ENCODE results near the gene BRINP3.
A peak's percentile ranks its signal among the peaks of the same experiment; 100 is the strongest.

Gene BRINP3

DNA sequence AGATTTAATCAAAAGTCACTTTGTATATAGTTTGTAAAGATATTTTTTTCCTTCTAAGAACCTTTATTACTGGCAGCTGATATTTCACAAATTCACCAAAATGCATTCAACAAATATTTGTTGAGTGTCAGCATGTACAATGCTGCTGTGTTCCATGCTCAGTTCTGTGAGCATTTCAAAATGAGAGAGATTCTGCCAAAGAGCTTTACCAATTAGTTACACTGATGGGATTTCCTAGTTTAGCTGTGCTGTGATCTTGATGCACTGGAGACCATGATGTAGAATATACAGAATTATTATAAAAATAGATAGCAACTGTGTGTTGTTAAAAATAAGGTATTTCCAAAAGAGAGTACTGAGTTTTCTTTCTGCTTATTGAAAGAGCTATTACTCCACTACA, 225.6 kb downstream of the BRINP3 start:
- TF ChIP-seq MAX (IDR thresholded peaks at IDR 0.05; ENCODE audit: low read depth, low read length) (no peak), POLR2A (IDR thresholded peaks at IDR 0.05; ENCODE audit: extremely low read depth, insufficient read length) (no peak), MYC (IDR thresholded peaks at IDR 0.05; ENCODE audit: low read depth, low read length) (no peak)
- TF ChIP-seq, protein P1, sequence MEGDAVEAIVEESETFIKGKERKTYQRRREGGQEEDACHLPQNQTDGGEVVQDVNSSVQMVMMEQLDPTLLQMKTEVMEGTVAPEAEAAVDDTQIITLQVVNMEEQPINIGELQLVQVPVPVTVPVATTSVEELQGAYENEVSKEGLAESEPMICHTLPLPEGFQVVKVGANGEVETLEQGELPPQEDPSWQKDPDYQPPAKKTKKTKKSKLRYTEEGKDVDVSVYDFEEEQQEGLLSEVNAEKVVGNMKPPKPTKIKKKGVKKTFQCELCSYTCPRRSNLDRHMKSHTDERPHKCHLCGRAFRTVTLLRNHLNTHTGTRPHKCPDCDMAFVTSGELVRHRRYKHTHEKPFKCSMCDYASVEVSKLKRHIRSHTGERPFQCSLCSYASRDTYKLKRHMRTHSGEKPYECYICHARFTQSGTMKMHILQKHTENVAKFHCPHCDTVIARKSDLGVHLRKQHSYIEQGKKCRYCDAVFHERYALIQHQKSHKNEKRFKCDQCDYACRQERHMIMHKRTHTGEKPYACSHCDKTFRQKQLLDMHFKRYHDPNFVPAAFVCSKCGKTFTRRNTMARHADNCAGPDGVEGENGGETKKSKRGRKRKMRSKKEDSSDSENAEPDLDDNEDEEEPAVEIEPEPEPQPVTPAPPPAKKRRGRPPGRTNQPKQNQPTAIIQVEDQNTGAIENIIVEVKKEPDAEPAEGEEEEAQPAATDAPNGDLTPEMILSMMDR (IDR thresholded peaks at IDR 0.05; ENCODE audit: low read depth, low read length) = no peak
- no peak for DNase-seq (ENCODE audit: low read depth)
- H3K4me3 ChIP-seq (ENCODE audit: low read depth, low read length) = no peak overlapping the region

DNA sequence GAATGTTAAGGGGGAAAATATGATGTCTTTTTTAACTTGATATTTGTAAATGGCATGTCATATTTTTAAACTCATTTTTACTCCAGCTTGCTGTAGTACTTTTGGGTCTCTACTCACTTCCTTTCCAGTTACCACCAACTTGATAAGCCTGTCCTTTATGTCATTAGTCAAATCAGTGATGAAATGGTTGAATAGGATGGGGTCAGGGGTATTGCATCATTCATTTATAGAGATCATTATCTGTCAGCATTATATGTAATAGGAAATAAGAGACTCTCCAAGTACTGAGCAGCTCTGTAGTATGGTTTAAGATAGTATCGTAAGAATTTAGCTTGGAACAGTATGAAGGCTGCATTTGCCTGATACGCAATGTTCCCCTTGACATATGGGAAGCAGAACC, 227.3 kb downstream of the BRINP3 start:
- DNase-seq (ENCODE audit: low read depth) = peak; percentile 2
- TF ChIP-seq MAX (IDR thresholded peaks at IDR 0.05; ENCODE audit: low read depth, low read length) = no peak
- H3K4me3 ChIP-seq (ENCODE audit: low read depth, low read length) = no peak overlapping the region

DNA sequence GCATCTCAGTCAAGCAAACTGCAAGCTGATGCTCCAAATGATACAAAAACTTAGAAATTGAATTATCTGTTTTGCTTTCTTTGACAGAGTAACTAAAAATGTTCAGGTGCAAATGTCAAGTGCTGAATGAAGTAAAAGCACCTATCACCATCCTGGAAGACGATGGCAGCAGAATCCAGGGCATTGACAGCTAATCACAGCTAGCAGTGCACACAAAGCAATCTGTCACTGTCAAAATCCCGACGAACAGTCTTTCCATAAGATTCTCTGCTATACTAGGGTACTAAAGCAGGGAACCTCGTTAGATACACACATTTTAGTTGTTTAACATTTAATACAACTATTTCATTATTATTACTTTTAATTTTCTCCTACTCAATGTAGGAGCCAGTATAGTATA, 233.3 kb downstream of the BRINP3 start:
- H3K4me3 ChIP-seq (ENCODE audit: low read depth, low read length) = no peak overlapping the region
- DNase-seq (ENCODE audit: low read depth) = no peak
- TF ChIP-seq MAX (IDR thresholded peaks at IDR 0.05; ENCODE audit: low read depth, low read length) (no peak), POLR2A (IDR thresholded peaks at IDR 0.05; ENCODE audit: extremely low read depth, insufficient read length) (no peak), MYC (IDR thresholded peaks at IDR 0.05; ENCODE audit: low read depth, low read length) (no peak)
- TF ChIP-seq, protein P1 (IDR thresholded peaks at IDR 0.05; ENCODE audit: low read depth, low read length) = no peak

DNA sequence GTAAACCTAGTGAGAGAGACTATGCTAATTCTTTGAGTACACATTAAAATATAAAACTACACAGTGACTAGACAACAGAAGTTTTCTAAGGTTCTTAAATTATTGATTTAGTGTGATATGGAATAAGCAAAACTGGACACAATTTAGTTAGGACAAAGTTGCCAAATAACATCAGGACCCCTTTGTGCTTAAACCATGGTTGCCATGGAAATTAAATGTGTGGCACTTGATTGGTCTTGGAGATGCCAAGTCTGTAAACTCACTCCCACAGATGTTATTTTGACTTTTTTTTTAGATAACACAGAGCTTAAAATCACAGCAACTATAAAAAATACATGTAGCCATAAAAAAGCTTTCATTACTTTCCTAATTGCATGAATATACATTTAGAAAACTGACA, 234.6 kb downstream of the BRINP3 start:
- DNase-seq (ENCODE audit: low read depth) = no peak
- H3K4me3 ChIP-seq (ENCODE audit: low read depth, low read length) = no peak overlapping the region
- TF ChIP-seq MAX (IDR thresholded peaks at IDR 0.05; ENCODE audit: low read depth, low read length) (no peak), MYC (IDR thresholded peaks at IDR 0.05; ENCODE audit: low read depth, low read length) (no peak), POLR2A (IDR thresholded peaks at IDR 0.05; ENCODE audit: extremely low read depth, insufficient read length) (no peak)
- TF ChIP-seq, protein P1 (IDR thresholded peaks at IDR 0.05; ENCODE audit: low read depth, low read length) = no peak

DNA sequence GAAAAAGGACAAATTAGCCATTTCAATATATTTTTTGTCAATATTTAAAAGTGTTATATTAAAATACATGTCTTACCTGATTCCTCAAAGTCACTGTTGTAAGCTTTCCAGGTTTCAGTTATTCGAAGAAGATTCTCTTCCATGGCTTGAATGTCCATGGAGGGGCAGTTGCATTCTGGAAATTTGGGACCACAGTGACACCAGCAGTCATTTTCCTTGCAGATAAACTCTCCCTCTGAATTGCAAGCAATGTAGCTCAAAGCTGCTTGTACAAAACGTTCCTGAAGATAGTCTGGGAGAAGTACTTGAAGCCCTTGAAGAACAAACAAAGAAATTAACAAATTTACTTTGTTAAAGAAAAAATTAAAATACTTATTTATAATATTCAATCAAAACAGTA, 251.7 kb downstream of the BRINP3 start:
- TF ChIP-seq, protein P1 (IDR thresholded peaks at IDR 0.05; ENCODE audit: low read depth, low read length) = no peak
- TF ChIP-seq MYC (IDR thresholded peaks at IDR 0.05; ENCODE audit: low read depth, low read length) (no peak), MAX (IDR thresholded peaks at IDR 0.05; ENCODE audit: low read depth, low read length) (no peak), POLR2A (IDR thresholded peaks at IDR 0.05; ENCODE audit: extremely low read depth, insufficient read length) (no peak)
- no peak for DNase-seq (ENCODE audit: low read depth)

DNA sequence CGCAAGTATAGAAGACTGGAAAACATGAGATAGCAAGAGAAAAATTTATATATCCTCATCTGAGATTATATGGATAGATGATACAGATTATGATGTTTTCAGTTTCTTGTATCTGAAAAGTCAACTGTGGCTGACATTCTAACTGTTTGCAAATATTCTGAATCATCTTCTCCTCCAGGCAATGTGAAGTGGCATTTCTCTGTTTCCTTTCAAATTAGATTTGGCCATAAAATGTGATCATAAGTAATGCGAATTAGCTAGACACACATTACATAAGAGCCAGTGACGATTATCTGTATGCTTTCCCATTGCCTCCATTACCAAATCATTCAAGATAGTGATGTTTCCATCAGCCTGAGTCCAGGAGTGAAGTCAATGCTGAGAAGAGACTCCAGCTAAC, 265.2 kb downstream of the BRINP3 start:
- H3K4me3 ChIP-seq (ENCODE audit: low read depth, low read length) = no peak overlapping the region
- TF ChIP-seq POLR2A (IDR thresholded peaks at IDR 0.05; ENCODE audit: extremely low read depth, insufficient read length) = no peak
- no peak for TF ChIP-seq MYC (IDR thresholded peaks at IDR 0.05; ENCODE audit: low read depth, low read length)
- TF ChIP-seq MAX (IDR thresholded peaks at IDR 0.05; ENCODE audit: low read depth, low read length) = no peak
- TF ChIP-seq, protein P1 (IDR thresholded peaks at IDR 0.05; ENCODE audit: low read depth, low read length) = no peak
- DNase-seq (ENCODE audit: low read depth) = no peak

More for the DNA sequence above, 251.7 kb downstream of the BRINP3 start:
- H3K4me3 ChIP-seq (ENCODE audit: low read depth, low read length) = no peak overlapping the region
